ENCODE data around the gene GPRC5B. TPM values are rescaled to one million over a fixed set of nuclear protein-coding genes. Genes with fewer than 3 reads are reported as not detected.

Gene GPRC5B
- total RNA-seq, 4 donors from 2014 or later = 19.9 to 34.1 (median 27.7) TPM

DNA sequence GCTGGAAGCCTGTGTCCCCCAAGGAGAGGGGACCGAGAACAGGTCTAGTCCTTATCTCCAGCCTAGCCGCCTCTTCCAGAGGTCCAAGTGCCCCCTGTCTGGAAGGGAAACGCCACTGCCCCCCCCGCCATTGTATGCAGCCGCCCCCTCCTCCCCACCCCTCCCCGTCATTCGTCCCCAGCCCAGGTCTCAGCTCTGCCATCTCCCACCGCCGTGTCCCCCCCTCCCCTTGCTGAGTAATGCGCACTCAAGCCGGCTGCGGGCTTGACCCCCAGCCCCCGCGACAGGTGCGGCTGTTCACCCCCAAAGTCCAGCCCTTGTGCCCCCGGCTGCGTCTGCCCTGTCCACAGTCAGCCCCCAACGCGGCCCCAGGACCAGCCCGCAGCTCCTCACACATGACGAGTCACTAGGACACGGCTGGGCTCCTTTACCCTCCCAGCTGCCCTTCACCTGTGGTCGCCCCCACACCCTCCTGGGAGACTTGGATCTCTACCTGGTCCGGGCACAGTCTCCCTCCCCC is 622 bp downstream of the GPRC5B start:
- Histone ChIP-seq H3K4me1 (peaks cover 12 to 15% of the 10 kb centered on the region in 2 donors), H3K4me3 (replicated peaks in 1 of 3) (peak overlapping the region; percentile 36 to 76 (median 37)), H3K9me3 (no peaks in the 10 kb centered on the region), H3K27ac (peak overlapping the region in 2 of 3 donors; percentile 62 to 71), H3K27me3 (no peaks in the 10 kb centered on the region), H3K36me3 (no peaks in the 10 kb centered on the region)
- peak; percentile 56 for DNase-seq
- intact Hi-C loops (cut with DNase I) = loop anchor here (5.0 kb wide), 1 partner anchor 167 kb away; the partner anchor contains the start of genes IQCK and KNOP1
- WGBS, 2 donors = 0 to 3% methylated on average over 4 to 6 of the region's 24 CpGs
- TF ChIP-seq, protein P1, sequence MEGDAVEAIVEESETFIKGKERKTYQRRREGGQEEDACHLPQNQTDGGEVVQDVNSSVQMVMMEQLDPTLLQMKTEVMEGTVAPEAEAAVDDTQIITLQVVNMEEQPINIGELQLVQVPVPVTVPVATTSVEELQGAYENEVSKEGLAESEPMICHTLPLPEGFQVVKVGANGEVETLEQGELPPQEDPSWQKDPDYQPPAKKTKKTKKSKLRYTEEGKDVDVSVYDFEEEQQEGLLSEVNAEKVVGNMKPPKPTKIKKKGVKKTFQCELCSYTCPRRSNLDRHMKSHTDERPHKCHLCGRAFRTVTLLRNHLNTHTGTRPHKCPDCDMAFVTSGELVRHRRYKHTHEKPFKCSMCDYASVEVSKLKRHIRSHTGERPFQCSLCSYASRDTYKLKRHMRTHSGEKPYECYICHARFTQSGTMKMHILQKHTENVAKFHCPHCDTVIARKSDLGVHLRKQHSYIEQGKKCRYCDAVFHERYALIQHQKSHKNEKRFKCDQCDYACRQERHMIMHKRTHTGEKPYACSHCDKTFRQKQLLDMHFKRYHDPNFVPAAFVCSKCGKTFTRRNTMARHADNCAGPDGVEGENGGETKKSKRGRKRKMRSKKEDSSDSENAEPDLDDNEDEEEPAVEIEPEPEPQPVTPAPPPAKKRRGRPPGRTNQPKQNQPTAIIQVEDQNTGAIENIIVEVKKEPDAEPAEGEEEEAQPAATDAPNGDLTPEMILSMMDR (IDR thresholded peaks at IDR 0.05) = no peak
- TF ChIP-seq POLR2A (IDR thresholded peaks at IDR 0.05) = no peak

DNA sequence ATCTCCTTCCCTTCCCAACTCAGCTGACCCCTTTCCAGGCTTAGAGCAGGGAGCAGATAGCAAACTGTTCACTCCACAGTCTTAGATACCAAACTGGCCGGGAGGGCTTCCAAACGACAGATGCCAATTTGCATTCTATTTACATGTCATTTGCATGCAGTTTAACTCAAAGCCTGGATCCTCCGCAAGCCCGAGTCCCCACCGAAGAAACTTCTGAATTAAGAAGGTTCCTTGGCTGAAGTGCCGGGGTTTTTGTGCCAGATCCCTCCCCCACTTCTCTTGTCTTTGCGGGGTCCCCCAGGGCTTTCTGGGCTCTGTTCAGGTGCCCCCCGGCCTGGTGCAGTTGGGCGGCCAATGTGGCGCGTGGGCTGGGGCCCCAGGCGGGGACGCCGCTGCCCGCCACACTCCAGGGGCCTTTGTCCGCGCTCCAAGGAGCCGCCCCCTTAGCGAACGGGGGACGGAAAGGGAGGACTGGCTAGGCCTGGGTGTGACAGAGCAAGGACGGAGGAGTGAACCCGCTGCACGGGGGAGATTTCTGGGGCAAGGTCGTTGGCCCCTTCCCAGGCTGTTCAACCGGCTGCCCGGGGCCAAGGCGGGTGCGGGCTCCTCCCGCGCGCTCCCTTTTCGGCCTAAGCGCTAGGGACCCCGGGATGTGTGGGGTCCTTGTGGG is 1.2 kb downstream of the GPRC5B start:
- peak overlapping the region; percentile 27 to 71 (median 56) for H3K27ac ChIP-seq
- intact Hi-C loops (cut with DNase I) = loop anchor here (5.0 kb wide), 1 partner anchor 166 kb away; the partner anchor contains the start of genes IQCK and KNOP1
- no peaks in the 10 kb centered on the region for H3K36me3 ChIP-seq
- WGBS, 2 donors = 4 to 8% methylated on average over 12 to 19 of the region's 35 CpGs
- H3K27me3 ChIP-seq = no peaks in the 10 kb centered on the region
- H3K4me3 ChIP-seq (replicated peaks in 1 of 3) = peak overlapping the region; percentile 36 to 76 (median 37)
- peaks cover 12 to 15% of the 10 kb centered on the region in 2 donors for H3K4me1 ChIP-seq
- peak in 1 of 2 donors; percentile 28 for TF ChIP-seq POLR2A (IDR thresholded peaks at IDR 0.05)
- TF ChIP-seq, protein P1 (IDR thresholded peaks at IDR 0.05) = no peak
- peak; percentile 52 to 65 for DNase-seq
- H3K9me3 ChIP-seq = no peaks in the 10 kb centered on the region

DNA sequence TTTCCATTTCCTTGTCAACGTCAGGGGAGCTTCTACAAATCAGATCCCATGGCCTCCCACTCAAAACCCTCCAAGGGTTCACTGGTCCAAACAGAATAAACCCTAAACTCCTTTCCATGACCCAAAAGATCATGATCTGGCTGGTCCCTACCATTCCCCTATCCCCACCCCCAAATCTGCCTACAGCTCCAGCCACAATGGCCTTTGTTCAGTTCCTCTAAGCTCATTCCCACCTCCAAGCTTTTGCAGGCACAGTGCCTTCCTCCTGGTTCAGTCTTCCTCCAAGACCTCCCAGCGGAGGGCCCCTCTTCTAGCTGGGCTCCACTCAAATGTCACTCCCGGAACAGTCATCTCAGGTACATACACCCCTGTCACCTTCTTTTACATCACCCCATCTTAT is 2.0 kb downstream of the GPRC5B start:
- Histone ChIP-seq H3K27me3 (no peaks in the 10 kb centered on the region), H3K4me3 (replicated peaks in 1 of 3) (peak overlapping the region in 1 of 3 donors; percentile 76), H3K36me3 (no peaks in the 10 kb centered on the region), H3K4me1 (peaks cover 12 to 15% of the 10 kb centered on the region in 2 donors), H3K9me3 (no peaks in the 10 kb centered on the region), H3K27ac (peak overlapping the region in 2 of 3 donors; percentile 54 to 56)
- no peak for DNase-seq
- TF ChIP-seq, protein P1 (IDR thresholded peaks at IDR 0.05) = no peak
- TF ChIP-seq POLR2A (IDR thresholded peaks at IDR 0.05) = no peak
- WGBS, 2 donors = 64 to 80% methylated on average over 3 of the region's 3 CpGs
- intact Hi-C loops (cut with DNase I) = loop anchor here (5.0 kb wide), 1 partner anchor 165 kb away; the partner anchor contains the start of genes IQCK and KNOP1

DNA sequence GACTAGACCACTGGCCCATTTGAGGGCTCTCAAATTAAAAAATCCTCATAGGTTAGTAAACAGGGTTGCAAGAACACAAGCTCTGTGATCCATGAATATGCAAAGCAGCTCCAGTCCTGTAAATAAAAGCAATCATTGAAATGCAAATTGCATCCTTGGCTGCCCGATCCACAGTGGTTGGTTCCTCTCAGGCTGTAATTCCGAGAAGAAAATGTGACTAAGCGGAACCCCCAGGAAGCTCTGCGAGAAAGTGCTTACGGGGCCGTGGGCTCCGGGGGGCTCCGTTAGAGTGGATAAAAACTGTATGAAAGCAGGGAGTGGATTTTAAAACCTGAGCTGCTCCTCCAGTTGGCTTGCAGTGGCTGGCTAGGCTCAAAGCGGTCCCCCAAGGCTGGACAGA is 2.5 kb downstream of the GPRC5B start:
- TF ChIP-seq POLR2A (IDR thresholded peaks at IDR 0.05) = no peak
- TF ChIP-seq, protein P1 (IDR thresholded peaks at IDR 0.05) = no peak
- Histone ChIP-seq H3K36me3 (no peaks in the 10 kb centered on the region), H3K9me3 (no peaks in the 10 kb centered on the region), H3K4me3 (replicated peaks in 1 of 3) (no peak overlapping the region), H3K4me1 (peaks cover 12 to 15% of the 10 kb centered on the region in 2 donors), H3K27me3 (no peaks in the 10 kb centered on the region), H3K27ac (peak overlapping the region in 2 of 3 donors; percentile 54 to 56)
- DNase-seq = no peak
- intact Hi-C loops (cut with DNase I) = loop anchor here (5.0 kb wide), 1 partner anchor 165 kb away; the partner anchor contains the start of genes IQCK and KNOP1
- WGBS, 2 donors = 64 to 74% methylated on average over 9 of the region's 9 CpGs

DNA sequence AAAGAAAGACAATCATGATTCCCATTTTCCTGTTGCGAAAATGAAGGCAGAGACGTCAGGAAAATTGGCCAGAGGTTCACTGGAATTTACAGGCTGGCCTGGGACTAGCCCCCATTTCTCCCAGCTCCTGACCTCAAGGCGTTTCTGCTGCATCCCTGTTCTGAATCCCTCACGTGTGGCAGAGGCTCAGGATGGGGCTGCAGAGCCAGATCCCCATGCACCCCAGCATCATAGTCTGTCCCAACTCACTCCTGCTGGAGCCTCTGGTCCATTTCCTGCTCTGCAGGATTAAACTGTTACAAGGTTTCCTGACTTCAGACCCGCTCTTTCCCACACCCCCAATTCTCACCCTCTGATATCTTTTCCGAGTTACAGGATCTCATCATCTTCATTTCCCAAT is 2.9 kb downstream of the GPRC5B start:
- Histone ChIP-seq H3K36me3 (no peaks in the 10 kb centered on the region), H3K4me1 (peaks cover 12 to 15% of the 10 kb centered on the region in 2 donors), H3K9me3 (no peaks in the 10 kb centered on the region), H3K4me3 (replicated peaks in 1 of 3) (no peak overlapping the region), H3K27me3 (no peaks in the 10 kb centered on the region), H3K27ac (peak overlapping the region in 1 of 3 donors; percentile 54)
- TF ChIP-seq POLR2A (IDR thresholded peaks at IDR 0.05) = no peak
- TF ChIP-seq, protein P1 (IDR thresholded peaks at IDR 0.05) = no peak
- intact Hi-C loops (cut with DNase I) = loop anchor here (5.0 kb wide), 1 partner anchor 164 kb away; the partner anchor contains the start of genes IQCK and KNOP1
- 73 to 79% methylated on average over 6 of the region's 6 CpGs for whole genome bisulfite sequencing, 2 donors
- DNase-seq = no peak

Measured in thyroid gland (tissue), 4 donors.